Caco-2 (cell line): ENCODE measurements around the gene STRBP. TPM values are rescaled to one million over a fixed set of nuclear protein-coding genes. Genes with fewer than 3 reads are reported as not detected.

Experiments used
- BruUV-seq: library from RNA; stranded (reverse); fragments of 400-500 nt; replicated peaks from 2 replicates; lab custom pipeline; 2021; lab: Mats Ljungman, UMichigan
- CTCF ChIA-PET: fragments of 300-600 bp; sonication (Branson Sonifier 250); formaldehyde crosslinking; loops from one replicate; lab custom pipeline; 2022; ENCODE audit warnings: antibody characterized with exemption; lab: Charles Lee
- POLR2A ChIA-PET: fragments of 300-600 bp; sonication (Branson Sonifier 250); formaldehyde crosslinking; loops from one replicate; lab custom pipeline; 2022; ENCODE audit warnings: antibody characterized with exemption; lab: Charles Lee
- DNase-seq, 2 experiments: peaks; one replicate each; pipeline versions ENCODE4 v3.0.0 to v3.0.0-alpha.2; 2020 to 2022
- H3K27me3 ChIP-seq: replicated peaks from 2 replicates; pipeline ENCODE4 v1.6.0; 2011; ENCODE audit warnings: low read length; ENCODE audit not compliant: control insufficient read depth, insufficient read depth
- H3K36me3 ChIP-seq: 2 replicates; pipeline ENCODE4 v1.5.1; 2011; ENCODE audit warnings: low read length; ENCODE audit not compliant: control insufficient read depth, insufficient read depth
- H3K4me1 ChIP-seq: fragments of 250-450 bp; sonication (Bioruptor Pico); 2 replicates; pipeline ENCODE4 v1.5.1; 2020; ENCODE audit warnings: mild to moderate bottlenecking
- H3K4me3 ChIP-seq: 2 replicates; pipeline ENCODE4 v1.5.1; 2011; ENCODE audit warnings: low read depth, mild to moderate bottlenecking, control low read depth, low read length
- H3K9me3 ChIP-seq: fragments of 250-450 bp; sonication (Bioruptor Pico); 2 replicates; pipeline ENCODE4 v1.5.1; 2020; ENCODE audit warnings: mild to moderate bottlenecking, moderate library complexity
- H3K27ac Mint-ChIP-seq: one replicate; pipeline ENCODE4 v1.8.0; 2022; ENCODE audit warnings: mixed read lengths; ENCODE audit not compliant: unreplicated experiment
- H3K27me3 Mint-ChIP-seq: one replicate; pipeline ENCODE4 v1.8.0; 2022; ENCODE audit warnings: mixed read lengths; ENCODE audit not compliant: insufficient read depth, unreplicated experiment
- H3K36me3 Mint-ChIP-seq: one replicate; pipeline ENCODE4 v1.8.0; 2022; ENCODE audit warnings: mild to moderate bottlenecking, mixed read lengths; ENCODE audit not compliant: insufficient read depth, unreplicated experiment
- H3K4me1 Mint-ChIP-seq: one replicate; pipeline ENCODE4 v1.8.0; 2022; ENCODE audit warnings: low read depth, mixed read lengths; ENCODE audit not compliant: unreplicated experiment
- H3K4me3 Mint-ChIP-seq: one replicate; pipeline ENCODE4 v1.8.0; 2022; ENCODE audit warnings: mild to moderate bottlenecking, moderate library complexity, mixed read lengths; ENCODE audit not compliant: unreplicated experiment
- H3K9me3 Mint-ChIP-seq: one replicate; pipeline ENCODE4 v1.8.0; 2022; ENCODE audit warnings: mixed read lengths; ENCODE audit not compliant: unreplicated experiment
- intact Hi-C: fragments of 100-400 bp; cut with micrococcal nuclease; formaldehyde crosslinking; loops from one replicate; pipeline ENCODE4 v1.10.0; 2022; ENCODE audit not compliant: unreplicated experiment
- total RNA-seq: library from RNA; stranded (reverse); gene quantifications from 2 replicates; pipeline ENCODE4 v1.2.3, GENCODE V29; 2022
- TF ChIP-seq, protein P1 (sequence below), 2 experiments: fragments of 200-600 bp in 1 of 2; IDR thresholded peaks; 1 replicate in 1 of 2; 2 replicates in 1 of 2; pipeline versions ENCODE4 v1.5.1 to v1.8.0; 2011 to 2022; ENCODE audit warnings: antibody characterized with exemption in 1 of 2, control low read depth in 1 of 2, inconsistent platforms in 1 of 2, low read depth in 1 of 2, low read length in 1 of 2, mild to moderate bottlenecking in 1 of 2, moderate library complexity in 1 of 2; ENCODE audit not compliant: insufficient read depth in 1 of 2, severe bottlenecking in 1 of 2, unreplicated experiment in 1 of 2

Gene STRBP
- total RNA-seq, 1 experiment from 2014 or later, result 43.5 TPM

- Mint-ChIP-seq H3K27ac (no peak overlapping the region), H3K27me3 (no peaks in the 10 kb centered on the region), H3K4me3 (no peak overlapping the region), H3K4me1 (no peaks in the 10 kb centered on the region), H3K9me3 (no peaks in the 10 kb centered on the region), H3K36me3 (peaks cover 12% of the 10 kb centered on the region)
- no TSS peak for BruUV-seq
- Histone ChIP-seq H3K27me3 (no peaks in the 10 kb centered on the region), H3K9me3 (no peaks in the 10 kb centered on the region), H3K4me1 (no peaks in the 10 kb centered on the region), H3K4me3 (no peak overlapping the region), H3K36me3 (no peaks in the 10 kb centered on the region)
- intact Hi-C loops, result no loop called here
- no peak for DNase-seq
- CTCF ChIA-PET, result no interaction called here
- POLR2A ChIA-PET, result no interaction called here
- TF ChIP-seq, protein P1, sequence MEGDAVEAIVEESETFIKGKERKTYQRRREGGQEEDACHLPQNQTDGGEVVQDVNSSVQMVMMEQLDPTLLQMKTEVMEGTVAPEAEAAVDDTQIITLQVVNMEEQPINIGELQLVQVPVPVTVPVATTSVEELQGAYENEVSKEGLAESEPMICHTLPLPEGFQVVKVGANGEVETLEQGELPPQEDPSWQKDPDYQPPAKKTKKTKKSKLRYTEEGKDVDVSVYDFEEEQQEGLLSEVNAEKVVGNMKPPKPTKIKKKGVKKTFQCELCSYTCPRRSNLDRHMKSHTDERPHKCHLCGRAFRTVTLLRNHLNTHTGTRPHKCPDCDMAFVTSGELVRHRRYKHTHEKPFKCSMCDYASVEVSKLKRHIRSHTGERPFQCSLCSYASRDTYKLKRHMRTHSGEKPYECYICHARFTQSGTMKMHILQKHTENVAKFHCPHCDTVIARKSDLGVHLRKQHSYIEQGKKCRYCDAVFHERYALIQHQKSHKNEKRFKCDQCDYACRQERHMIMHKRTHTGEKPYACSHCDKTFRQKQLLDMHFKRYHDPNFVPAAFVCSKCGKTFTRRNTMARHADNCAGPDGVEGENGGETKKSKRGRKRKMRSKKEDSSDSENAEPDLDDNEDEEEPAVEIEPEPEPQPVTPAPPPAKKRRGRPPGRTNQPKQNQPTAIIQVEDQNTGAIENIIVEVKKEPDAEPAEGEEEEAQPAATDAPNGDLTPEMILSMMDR (IDR thresholded peaks at IDR 0.05; ENCODE audit: insufficient read depth in 1 of 2, low read depth in 1 of 2, low read length in 1 of 2, severe bottlenecking in 1 of 2, unreplicated experiment in 1 of 2), result no peak
Observed at GRCh38 chr9:123150708-123151503, 117.5 kb downstream of the STRBP start.

DNA sequence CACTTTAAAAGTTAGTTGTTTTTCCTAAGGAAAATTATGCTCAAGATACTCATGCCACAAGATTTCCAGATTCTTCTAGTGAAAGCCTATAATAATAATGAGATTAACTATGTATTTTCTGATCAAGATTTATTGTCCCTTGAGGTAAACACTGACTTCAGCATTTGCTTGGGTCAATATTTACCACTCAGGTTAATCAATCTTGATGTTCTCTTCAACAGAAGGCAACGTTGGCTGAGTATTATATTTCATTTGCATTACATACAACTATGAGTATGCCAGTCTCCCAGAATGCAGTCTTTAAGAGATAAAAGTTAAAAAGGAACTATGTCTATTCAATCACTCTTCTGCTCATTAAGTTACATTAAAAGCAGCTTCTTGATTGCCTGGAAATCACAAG lies 119.3 kb downstream of the STRBP start:
- H3K27me3 Mint-ChIP-seq, result no peaks in the 10 kb centered on the region
- no peak overlapping the region for H3K27ac Mint-ChIP-seq
- POLR2A ChIA-PET, result no interaction called here
- Histone ChIP-seq H3K4me3 (no peak overlapping the region), H3K27me3 (no peaks in the 10 kb centered on the region), H3K9me3 (no peaks in the 10 kb centered on the region), H3K36me3 (no peaks in the 10 kb centered on the region), H3K4me1 (no peaks in the 10 kb centered on the region)
- H3K4me1 Mint-ChIP-seq, result no peaks in the 10 kb centered on the region
- intact Hi-C loops, result no loop called here
- H3K9me3 Mint-ChIP-seq, result no peaks in the 10 kb centered on the region
- BruUV-seq, result no TSS peak
- no peak for DNase-seq
- CTCF ChIA-PET, result no interaction called here
- peaks cover 12% of the 10 kb centered on the region for H3K36me3 Mint-ChIP-seq
- no peak overlapping the region for H3K4me3 Mint-ChIP-seq
- TF ChIP-seq, protein P1 (IDR thresholded peaks at IDR 0.05; ENCODE audit: insufficient read depth in 1 of 2, low read depth in 1 of 2, low read length in 1 of 2, severe bottlenecking in 1 of 2, unreplicated experiment in 1 of 2), result no peak

DNA sequence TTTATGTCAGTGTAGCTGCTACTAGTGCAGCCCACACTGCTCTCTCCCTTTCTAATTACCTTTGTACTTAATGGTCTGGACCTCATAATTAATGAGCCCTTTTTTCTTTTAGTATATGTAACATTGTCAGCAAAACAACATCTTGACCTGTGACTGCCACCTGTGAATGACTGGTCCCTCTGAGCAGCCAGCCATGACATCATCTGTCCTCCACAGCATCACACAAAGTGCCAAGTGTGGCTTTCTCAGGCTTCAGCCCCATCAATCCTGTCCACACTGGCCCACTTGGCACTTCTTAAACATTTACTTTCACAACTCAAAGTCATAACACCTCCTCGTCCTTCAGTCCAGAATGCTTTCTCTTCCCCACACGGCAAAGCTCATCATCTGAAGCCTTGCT lies 130.2 kb downstream of the STRBP start:
- Mint-ChIP-seq H3K4me1 (no peaks in the 10 kb centered on the region), H3K4me3 (no peak overlapping the region), H3K36me3 (peaks cover 6% of the 10 kb centered on the region), H3K27ac (no peak overlapping the region), H3K9me3 (no peaks in the 10 kb centered on the region), H3K27me3 (no peaks in the 10 kb centered on the region)
- no peak for DNase-seq
- no peaks in the 10 kb centered on the region for H3K36me3 ChIP-seq
- H3K4me3 ChIP-seq, result no peak overlapping the region
- no peaks in the 10 kb centered on the region for H3K4me1 ChIP-seq
- TF ChIP-seq, protein P1 (IDR thresholded peaks at IDR 0.05; ENCODE audit: insufficient read depth in 1 of 2, low read depth in 1 of 2, low read length in 1 of 2, severe bottlenecking in 1 of 2, unreplicated experiment in 1 of 2), result no peak
- no peaks in the 10 kb centered on the region for H3K27me3 ChIP-seq
- BruUV-seq, result no TSS peak
- POLR2A ChIA-PET, result no interaction called here
- CTCF ChIA-PET, result no interaction called here
- H3K9me3 ChIP-seq, result no peaks in the 10 kb centered on the region
- intact Hi-C loops, result no loop called here
